GM21515 (cell line): Measurements from ENCODE around the gene GPHN.

ENCODE experiments used
- ATAC-seq: cut with Tn5 transposase; IDR thresholded peaks from one replicate; pipeline ENCODE4 v1.9.1; 2021; ENCODE audit not compliant: unreplicated experiment

Gene GPHN

DNA sequence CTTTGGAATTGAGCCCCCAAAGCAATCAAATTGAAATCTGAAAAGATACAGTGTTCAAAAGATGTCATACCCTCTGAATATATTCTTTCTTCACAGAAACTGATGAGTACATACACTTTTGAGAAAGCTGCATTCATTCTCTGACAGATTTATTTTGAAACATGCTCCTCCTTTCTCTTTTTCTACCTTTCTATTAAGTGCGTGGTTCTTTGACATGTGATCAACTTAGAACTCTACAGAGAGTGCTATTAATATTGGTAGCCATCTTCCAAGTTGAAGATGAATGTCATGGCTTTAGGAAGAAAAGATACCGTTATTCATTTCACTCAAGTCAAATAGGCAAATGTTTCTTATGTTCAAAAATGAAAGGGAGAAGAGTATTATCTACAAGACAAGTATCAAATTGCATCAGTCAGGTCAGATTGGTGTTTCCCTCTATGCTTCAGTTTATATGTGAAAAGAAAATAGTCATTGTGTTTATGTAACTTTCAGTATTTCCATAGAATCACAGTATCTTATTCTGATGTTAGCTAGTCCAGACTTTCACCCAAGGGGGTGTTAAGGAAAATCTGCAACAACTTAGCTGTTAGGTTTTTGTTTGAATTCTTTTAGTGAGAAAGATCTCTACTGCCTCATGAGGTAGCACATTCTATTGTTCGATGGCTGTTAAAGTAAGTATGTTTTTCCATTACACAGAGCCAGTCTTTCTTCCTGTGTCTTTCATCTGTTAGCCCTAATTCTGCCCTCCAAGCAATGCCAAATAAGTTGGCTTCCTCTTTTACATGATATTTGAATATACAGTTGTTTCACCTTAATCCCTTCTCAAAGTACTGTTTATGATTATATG, 625.9 kb downstream of the GPHN start:
- ATAC-seq = no peak

DNA sequence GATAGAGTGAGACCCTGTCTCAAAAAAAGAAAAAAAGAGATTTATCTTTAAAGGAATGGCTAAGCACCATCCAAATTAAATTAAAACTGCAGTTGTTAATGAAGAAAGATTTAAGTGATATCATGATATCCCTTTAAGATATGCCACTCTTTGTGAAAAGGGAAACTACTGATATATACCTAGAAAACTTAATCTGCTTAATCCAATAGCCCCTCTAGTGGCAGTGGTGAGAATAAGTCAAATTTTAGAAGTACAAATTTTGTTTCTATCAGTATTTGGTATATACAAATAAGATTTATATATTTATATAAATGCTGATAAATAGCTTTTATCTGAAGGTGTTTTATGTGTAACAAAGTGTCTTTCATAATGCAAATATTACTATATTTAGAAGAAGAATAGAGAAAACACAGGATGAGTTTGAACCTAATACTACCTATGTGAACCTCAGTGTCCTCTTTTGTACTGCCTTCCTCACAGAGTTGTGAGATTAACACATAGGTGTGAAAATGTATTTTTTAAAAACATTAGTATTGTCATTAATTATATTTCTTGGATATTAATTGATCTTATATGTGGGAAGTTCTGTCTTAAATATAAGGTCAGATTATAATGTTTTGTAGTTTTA, 629.9 kb downstream of the GPHN start:
- no peak for ATAC-seq

DNA sequence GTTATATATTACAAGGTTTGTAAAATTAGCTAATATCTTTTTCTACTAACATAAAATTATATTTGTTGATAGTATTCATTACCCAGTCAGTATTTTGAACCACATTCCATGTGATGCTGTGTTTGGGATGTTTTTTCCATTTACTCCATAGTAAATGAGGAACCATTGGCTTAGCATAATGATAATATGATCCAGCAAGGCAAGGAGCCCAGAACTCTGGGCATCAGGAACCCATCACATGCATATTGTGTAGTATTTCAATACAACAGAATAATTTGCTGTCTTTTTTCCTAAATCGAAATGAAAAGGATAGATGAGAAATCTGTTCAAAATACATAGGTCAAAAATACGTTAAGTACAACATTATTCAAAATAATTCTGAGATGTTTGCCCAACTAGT, 632.6 kb downstream of the GPHN start:
- ATAC-seq = no peak

DNA sequence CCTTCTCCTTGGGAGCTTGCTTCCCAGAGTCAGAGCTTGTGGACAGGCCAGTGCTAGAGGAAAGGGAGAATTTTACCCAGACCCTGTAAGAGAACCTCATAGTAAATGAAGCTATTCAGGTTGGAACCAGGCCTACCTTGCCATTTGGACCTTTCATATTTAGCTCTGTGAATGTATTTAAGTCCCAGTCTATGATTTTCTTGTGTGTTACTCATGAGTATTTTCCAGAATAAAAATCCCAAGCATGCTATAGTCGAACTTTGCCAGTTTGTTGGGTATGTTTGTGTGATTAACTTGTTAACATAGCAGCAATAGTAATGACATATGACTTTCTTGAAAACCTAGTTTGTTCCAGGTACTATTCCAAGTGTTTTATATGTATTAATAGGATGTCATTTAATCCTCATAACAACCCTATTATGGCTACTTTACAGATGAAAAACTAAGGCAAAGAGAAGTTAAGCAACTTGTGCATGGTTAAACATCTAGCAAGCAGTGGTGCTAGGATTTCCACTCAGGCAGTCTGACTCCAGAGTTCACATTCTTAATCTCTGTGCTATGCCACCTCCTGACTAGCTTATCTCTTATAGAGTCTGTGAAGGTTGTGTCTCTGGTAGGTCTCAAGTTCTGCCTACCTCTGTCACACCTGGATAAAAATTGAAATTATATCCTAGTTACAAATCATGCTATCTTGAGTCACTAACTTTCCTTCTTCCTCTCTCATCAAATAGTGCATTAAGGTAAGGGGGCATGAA, 633.4 kb downstream of the GPHN start:
- ATAC-seq = no peak

DNA sequence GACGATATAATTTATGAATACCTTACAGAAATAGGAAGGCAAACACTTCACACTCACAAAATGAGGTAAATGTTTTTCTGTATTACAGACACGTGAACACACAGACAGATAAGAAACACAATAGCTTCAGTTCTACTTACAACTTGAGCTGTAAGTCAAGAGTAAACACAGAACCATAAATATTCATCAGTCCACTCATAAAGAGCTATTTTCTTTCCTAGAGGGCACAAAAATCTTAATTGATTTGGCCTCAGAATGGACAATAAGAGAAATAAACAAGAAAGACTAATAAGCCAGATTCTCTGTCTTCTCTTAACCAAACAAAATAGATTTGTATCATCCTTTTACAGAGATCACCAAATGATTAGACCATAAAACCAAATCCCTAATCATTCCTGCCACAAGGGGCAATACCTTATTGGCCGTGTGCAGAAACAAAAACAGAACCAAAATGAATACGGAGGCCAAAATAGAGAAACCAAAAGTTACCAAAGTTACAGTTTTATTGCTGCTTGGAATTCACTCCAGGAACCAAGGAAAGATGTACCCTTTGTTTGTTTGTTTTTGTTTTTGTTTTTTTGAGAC, 643.2 kb downstream of the GPHN start:
- no peak for ATAC-seq

DNA sequence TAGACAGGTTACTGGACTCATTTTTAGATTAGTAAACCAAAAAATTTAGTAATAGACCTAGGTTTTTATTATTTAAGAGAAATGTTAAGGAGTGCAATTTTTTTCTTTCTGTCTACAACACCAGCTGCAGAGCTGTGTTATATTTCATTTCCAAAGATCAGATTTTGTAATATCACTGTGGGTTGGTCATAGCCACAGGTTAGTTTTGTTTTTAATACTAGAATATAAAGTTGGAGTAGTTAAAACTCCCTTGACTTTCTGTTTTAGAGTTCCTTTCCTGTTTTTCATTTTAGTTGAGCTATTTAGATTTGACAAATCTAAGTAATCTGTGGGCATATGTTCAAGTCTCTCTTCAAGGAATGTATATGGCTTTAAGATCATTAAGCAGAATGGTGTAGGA, 650.6 kb downstream of the GPHN start:
- ATAC-seq = no peak

DNA sequence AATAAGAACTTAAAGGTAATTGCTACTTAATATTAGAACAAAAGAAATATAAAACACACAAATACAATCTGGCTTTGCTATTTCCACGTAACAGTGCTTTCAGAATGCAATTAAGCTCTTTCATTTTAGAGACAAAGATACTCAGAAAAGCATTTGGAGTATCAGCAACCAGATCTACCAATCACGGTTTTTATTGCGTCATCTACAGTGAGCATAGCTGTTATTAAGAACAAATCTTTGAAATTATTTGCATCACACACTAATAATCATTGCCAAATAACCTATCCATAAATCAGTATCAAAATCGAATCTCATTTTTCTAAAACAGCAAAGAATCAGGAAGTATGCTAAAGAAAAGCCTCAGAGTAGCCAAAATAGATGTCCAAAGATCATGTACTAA, 654.4 kb downstream of the GPHN start:
- ATAC-seq = no peak

DNA sequence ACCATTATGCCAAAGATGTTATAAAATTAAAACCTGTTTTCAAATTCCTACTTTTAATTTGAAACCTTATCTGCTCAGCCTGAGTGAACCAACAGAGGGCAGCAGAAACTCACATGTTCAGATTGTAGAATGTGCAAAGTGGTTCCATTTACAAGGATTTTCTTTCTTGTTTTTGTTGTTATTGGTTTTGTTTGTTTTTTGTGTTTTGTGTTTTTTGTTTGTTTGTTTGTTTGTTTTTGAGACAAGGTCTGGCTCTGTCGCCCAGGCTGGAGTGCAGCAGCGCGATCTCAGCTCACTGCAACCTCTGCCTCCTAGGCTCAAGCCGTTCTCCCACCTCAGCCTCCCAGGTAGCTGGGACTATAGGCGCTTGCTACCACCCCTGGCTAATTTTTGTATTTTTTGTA, 658.5 kb downstream of the GPHN start:
- ATAC-seq = no peak

DNA sequence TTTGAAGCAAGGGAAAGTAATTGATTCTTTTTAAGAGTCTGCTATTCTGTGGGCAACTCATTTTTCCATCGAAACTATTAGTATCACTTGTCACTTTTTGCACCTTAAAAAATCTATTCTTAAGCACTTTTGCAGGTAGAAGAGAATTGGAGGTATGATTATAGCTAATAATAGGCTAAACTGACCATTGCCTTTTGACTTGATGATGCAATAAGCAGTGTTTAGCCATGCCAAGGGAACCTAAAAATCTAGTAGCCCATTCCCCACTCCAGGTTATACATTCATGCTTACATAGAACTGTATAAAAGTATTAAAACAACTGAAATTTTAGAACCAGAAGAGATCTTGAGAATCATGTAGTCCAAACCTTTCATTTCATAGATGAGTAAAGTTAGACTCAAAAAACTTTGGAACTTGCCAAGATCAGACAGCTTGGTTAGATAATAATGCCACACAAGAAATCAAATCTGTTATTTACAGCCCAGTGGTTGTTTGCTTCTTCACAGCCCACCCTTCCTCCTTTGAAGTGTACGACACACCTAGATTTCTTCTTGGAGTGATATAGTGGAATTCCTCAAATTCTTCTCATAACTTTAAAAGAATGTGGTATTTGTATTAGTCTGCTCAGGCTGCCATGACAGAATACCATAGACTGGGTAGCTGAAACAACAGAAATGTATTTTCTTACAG, 659.6 kb downstream of the GPHN start:
- no peak for ATAC-seq

DNA sequence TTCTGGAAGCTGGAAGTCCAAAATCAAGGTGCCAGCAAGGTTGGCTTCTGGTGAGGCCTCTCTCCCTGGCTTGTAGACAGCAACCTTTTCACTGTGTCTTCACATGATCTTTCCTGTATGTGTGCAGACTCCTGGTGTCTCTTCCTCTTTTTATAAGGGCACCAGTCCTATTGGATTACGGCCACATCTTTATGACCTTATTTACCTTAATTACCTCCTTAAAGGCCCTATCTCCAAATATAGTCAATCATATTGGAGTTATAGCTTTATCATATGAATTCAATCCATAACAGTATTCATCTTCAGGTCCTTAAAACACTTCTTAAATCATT, 660.1 kb downstream of the GPHN start:
- ATAC-seq = no peak

DNA sequence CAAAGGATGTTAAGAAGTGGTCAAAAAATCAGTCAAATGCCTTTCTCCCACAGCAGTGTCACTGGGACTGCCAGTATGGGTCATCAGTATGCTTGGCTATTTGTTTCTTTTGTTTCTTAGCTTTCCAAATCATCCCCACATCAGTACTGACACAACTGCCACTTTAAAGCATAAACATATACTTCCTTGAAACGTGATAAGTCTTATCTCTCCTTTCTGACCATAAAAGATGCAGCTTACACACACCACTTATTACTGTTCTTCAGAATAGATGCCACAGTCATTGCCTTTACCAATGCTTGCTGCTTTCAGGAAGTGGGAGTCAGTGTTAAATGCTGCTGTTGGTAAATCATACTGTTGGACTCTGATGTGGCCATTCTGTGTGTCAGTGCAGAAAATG, 662.7 kb downstream of the GPHN start:
- ATAC-seq = no peak

DNA sequence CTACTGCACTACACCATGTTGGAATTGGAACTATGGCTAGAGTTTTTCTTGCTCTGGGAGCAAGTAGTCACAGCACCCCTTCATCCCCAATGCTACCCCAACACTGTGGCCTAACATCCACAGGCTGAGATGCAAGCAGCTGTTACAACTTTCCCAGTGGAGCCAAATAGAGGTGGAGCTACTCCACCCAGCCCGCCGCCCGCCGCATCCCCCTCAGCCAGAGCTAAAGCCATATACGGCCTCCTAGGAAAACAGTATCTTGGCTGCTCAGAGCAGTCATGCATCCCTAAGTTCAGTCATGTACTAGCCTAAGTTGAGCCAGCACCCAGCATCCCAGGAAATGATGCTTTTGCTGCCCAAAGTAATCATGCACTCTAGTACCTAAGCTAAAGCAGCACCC, 664.1 kb downstream of the GPHN start:
- no peak for ATAC-seq

DNA sequence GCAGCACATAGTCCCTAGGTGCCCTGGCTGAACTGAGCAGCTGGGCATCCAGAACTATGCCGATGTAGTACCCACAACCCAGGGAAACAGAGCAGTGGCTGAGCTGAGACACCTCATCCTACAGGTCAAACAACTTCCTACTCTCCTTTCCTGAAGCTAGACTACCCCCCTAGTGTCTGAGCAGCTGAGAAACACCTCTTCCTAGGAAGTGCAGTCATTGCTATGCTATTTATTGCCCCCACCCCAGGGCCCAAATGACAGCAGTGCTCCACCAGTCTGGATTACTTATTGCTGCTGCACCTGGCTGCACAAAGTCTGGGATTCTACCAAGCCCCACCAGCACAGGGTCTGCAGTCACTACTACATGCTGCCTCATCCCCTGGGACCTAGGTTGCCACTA, 664.6 kb downstream of the GPHN start:
- no peak for ATAC-seq

DNA sequence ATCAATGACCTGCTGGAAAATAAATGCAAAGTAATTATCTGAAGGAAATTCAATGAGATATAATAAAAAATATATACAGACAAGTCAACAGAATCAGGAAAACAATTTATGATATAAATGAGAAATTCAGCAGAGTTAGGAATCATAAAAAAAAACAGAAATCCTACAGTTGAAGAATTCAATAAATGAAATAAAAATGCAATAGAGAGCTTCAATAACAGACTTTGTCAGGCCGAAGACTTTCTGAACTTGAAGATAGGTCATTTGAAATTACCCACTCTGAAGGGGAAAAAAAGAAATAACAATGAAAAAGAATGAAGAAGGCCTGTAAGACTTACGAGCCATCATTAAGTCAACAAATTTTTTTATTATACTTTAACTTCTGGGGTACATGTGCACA, 665.8 kb downstream of the GPHN start:
- ATAC-seq = no peak

DNA sequence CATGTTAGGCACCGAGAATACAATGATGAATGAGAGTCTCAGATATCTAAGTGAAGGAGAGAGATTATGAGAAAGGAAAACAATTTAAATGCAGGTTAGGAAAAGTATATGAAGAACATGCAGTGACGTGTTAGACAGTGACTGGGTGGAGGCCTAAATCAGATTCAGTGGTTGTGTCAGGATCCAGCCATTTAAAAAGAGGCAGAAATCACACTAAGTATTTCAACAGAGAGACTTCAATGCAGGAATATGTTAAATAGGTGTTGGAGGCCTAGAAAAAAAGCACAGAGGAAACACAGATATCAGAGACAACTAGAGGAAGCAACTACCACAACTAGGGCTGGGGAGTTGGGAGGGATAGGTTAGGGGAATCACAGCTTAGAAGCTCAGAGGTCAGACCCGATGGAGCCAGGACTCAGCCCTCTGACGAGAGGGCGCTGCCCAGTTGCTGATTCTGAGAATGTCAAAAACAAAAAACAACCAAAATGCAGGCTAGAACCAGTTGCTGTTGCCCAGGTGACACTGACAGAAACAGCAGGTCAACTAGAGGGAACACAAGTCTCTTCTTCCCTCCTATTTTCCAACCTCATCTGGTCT, 678.3 kb downstream of the GPHN start:
- ATAC-seq = no peak

DNA sequence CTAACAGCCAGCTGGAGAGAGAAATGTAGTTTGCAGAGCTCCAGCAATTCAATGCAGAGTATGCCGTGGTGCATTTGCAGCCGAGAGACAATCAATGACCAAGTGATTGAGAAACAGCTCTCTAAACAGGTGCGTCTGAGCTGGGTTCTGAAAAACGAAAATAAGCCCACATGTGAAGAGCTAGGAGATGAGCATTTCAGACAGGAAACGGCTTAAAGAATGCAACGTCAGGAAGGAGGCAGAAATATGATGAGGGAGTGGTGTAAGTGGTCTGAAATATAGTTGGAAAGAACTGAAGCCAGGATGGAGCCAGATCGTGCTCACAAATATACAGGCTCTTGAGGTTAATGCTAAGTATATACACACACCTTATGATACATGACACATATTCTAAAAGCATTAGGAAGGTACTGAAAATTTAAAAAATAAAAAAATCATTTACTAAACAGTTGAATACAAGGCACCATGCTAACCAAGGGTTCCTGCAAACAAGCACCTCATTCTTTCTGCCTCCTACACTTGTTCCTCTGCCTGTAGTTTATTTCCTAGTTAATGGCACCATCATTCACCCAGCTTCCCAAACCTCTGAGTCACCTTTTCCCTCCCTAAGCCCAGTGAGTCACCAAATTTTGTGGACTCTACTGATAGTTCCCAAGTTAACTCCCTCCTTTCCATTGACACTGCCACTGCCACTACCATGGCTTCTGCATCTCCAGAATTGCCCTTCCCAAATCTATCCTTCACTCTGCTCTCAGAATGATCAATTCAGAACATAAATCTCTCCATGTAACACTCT, 679.0 kb downstream of the GPHN start:
- ATAC-seq = no peak

DNA sequence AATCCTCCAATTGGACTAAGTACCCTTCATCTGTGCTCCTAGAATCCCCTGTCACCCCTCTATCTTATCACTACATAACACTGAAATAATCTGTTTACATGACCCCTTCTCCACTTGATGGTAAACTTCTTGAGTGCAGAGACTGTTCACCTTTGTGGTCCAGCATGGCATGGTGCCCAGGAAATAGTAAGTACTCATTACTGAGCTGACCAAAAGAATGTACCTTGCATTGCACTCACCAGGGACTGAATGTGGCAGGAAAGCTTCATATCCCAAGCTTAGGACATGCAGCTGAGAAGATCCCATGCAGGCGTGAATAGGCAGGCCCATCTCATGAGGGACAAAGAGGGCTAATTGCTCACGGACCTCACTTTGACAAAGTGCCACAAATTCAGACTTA, 679.9 kb downstream of the GPHN start:
- ATAC-seq = no peak

DNA sequence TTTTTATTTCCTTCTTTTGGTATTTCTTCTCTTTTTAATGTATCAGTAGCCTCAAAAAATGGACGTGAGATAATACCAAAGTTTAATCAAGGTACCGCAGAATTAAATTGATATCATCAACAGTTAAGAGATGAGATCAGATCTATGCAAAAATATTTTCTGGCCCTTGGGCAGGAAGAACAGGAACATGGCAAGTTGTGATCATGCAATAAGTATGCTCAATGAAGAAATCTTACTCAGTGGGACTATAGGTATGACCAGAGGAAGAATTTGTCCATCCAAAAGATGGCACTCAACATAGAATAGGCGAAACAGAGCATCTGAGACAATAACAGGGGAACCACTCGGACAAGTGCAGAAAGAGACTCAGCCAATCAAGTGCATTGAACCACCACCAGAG, 680.4 kb downstream of the GPHN start:
- no peak for ATAC-seq

DNA sequence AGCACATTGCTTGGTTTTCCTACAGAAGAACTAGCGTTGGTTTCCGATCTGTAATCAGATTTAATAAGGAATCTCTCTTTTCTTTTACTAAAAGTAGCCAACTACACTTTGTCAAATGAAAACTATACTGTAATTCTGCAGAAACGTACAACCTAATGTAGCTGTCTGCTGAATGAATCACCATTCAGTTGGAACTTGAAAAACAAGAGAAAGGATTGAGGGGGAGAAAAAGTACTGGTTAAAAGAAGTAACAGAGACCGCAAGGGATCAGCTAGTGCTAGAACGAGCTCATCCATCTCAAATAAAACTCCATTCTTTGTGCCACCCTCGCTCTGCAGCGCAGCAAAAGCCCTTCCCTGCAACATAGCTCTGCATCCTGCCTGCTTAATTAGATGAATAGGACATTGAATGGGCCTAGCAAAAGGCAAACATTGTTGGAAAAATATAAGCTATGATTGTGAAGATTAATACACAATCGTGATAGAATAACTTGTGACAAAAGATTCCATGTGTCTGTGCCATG, 683.9 kb downstream of the GPHN start:
- no peak for ATAC-seq

DNA sequence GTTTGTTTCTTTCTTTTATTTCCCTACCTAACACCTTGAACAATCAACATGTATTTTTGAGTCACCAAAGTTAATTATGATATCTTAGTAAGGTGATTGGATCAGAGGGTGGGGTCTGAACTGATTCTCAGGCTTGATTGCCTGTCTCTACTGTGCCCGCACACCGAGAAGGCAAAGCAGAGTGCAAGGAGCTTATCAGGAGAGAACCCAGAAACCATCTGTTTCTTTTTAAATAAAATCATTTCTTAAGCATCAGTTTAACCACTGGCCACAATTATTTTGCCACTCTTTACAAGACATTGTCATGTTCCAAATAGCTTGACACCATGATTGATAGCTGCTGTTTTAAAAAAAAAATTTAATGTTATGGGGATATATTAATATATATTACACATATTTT, 684.4 kb downstream of the GPHN start:
- ATAC-seq = no peak
